Keratinocyte (primary cell): ENCODE measurements around the gene EMC10. TPM values are rescaled to one million over a fixed set of nuclear protein-coding genes. Genes with fewer than 3 reads are reported as not detected.

Experiments used
- DNase-seq: peaks from one replicate; pipeline ENCODE4 v3.0.0-alpha.2; 2011; ENCODE audit warnings: low read depth, missing footprints, low spot score
- FAIRE-seq: peaks from 2 replicates; lab custom pipeline; 2011; peaks lifted over from hg19 to GRCh38; lab: Jason Lieb, UNC
- H2AFZ ChIP-seq: 2 replicates; pipeline ENCODE4 v1.6.0; 2012; ENCODE audit warnings: low read length, control low read depth, inconsistent platforms; ENCODE audit not compliant: control insufficient read depth
- H3K27ac ChIP-seq: 2 replicates; pipeline ENCODE4 v1.5.1; 2011; ENCODE audit warnings: low read length; ENCODE audit not compliant: control insufficient read depth, insufficient read depth
- H3K27me3 ChIP-seq: 3 replicates; pipeline ENCODE4 v1.6.0; 2011; ENCODE audit warnings: low read length; ENCODE audit not compliant: control insufficient read depth, insufficient read depth; ENCODE audit errors: extremely low read depth
- H3K36me3 ChIP-seq, 2 experiments: 2 replicates in 1 of 2; 3 replicates in 1 of 2; pipeline ENCODE4 v1.5.1; 2011; ENCODE audit warnings: low read length in 2 of 2, mild to moderate bottlenecking in 1 of 2; ENCODE audit not compliant: control insufficient read depth in 2 of 2, insufficient read depth in 2 of 2; ENCODE audit errors: extremely low read depth in 1 of 2
- H3K4me1 ChIP-seq: 3 replicates; pipeline ENCODE4 v1.5.1; 2011; ENCODE audit warnings: low read length; ENCODE audit not compliant: control insufficient read depth, insufficient read depth; ENCODE audit errors: extremely low read depth
- H3K4me2 ChIP-seq: 3 replicates; pipeline ENCODE4 v1.6.0; 2011; ENCODE audit warnings: low read depth, low read length; ENCODE audit not compliant: control insufficient read depth, insufficient read depth; ENCODE audit errors: extremely low read depth
- H3K4me3 ChIP-seq, 3 experiments: fragments of 200-600 bp in 1 of 3; sonication (generic) in 1 of 3; 2 replicates in 2 of 3; 3 replicates in 1 of 3; pipeline ENCODE4 v1.5.1; 2011 to 2016; ENCODE audit warnings: low read length in 3 of 3, mild to moderate bottlenecking in 3 of 3, control low read depth in 2 of 3, inconsistent platforms in 1 of 3, low read depth in 1 of 3, mixed read lengths in 1 of 3, mixed run types in 1 of 3, moderate library complexity in 1 of 3; ENCODE audit not compliant: control insufficient read depth in 2 of 3, insufficient read depth in 2 of 3; ENCODE audit errors: extremely low read depth in 1 of 3
- H3K79me2 ChIP-seq: 2 replicates; pipeline ENCODE4 v1.6.0; 2012; ENCODE audit warnings: low read length; ENCODE audit not compliant: control insufficient read depth, insufficient read depth
- H3K9ac ChIP-seq: 3 replicates; pipeline ENCODE4 v1.6.0; 2011; ENCODE audit warnings: low read length; ENCODE audit not compliant: control insufficient read depth, insufficient read depth; ENCODE audit errors: extremely low read depth
- H3K9me1 ChIP-seq: 3 replicates; pipeline ENCODE4 v1.6.0; 2011; ENCODE audit warnings: low read length; ENCODE audit not compliant: control insufficient read depth, insufficient read depth; ENCODE audit errors: extremely low read depth
- H3K9me3 ChIP-seq: 2 replicates; pipeline ENCODE4 v1.5.1; 2012; ENCODE audit warnings: low read depth, low read length; ENCODE audit not compliant: control insufficient read depth
- H4K20me1 ChIP-seq: 3 replicates; pipeline ENCODE4 v1.6.0; 2011; ENCODE audit warnings: low read length; ENCODE audit not compliant: control insufficient read depth, insufficient read depth; ENCODE audit errors: extremely low read depth
- CTCF ChIP-seq, 3 experiments: IDR thresholded peaks in 1 of 3; conservative IDR thresholded peaks in 1 of 3; optimal IDR thresholded peaks in 1 of 3; 2 replicates in 2 of 3; 3 replicates in 1 of 3; pipeline versions ENCODE3 to v1.5.1; 2011; ENCODE audit warnings: low read length in 3 of 3, mild to moderate bottlenecking in 3 of 3, moderate library complexity in 2 of 3, control low read depth in 1 of 3, inconsistent platforms in 1 of 3; ENCODE audit not compliant: insufficient read depth in 2 of 3; ENCODE audit errors: extremely low read depth in 1 of 3
- EZH2 ChIP-seq: IDR thresholded peaks from one replicate; pipeline ENCODE4 v1.6.1; 2012; ENCODE audit warnings: inconsistent platforms, mild to moderate bottlenecking, low read length, moderate library complexity
- dilution Hi-C: fragments of 300-500 bp; cut with MboI; formaldehyde crosslinking; loops from one replicate; pipeline ENCODE4 v1.7.0; 2020; ENCODE audit warnings: low sequenced_read_pairs; ENCODE audit not compliant: extremely low pct_ligation_motif_present
- polyA plus RNA-seq, 5 experiments: library from polyadenylated mRNA; depleted of rRNA in 3 of 5; stranded (reverse) in 3 of 5; stranded (forward) in 1 of 5; unstranded in 1 of 5; fragments of >200 nt; gene quantifications; 1 replicate in 1 of 5; 2 replicates in 3 of 5; 3 replicates in 1 of 5; pipeline versions ENCODE4 v1.2.1 to v1.2.3, GENCODE V29; 2011 to 2012; ENCODE audit warnings: missing spikeins in 2 of 5, low read depth in 1 of 5, low replicate concordance in 1 of 5

EMC10 gene
- polyA plus RNA-seq, 1 donor (not counting 4 experiments of a cell fraction or from before 2014, with no cell fraction given): 26.7 TPM

GRCh38 chr19:50490411-50490811 lies 14.1 kb downstream of the EMC10 start:
- no peak overlapping the region for H3K4me2 ChIP-seq
- no peak overlapping the region for H3K27ac ChIP-seq
- H3K36me3 ChIP-seq: no peaks in the 10 kb centered on the region
- no peaks in the 10 kb centered on the region for H3K9me1 ChIP-seq
- H3K4me1 ChIP-seq: no peaks in the 10 kb centered on the region
- no peaks in the 10 kb centered on the region for H3K79me2 ChIP-seq
- peaks cover 51% of the 10 kb centered on the region for H3K27me3 ChIP-seq
- H2AFZ ChIP-seq: no peak overlapping the region
- no peak overlapping the region for H3K4me3 ChIP-seq
- no peaks in the 10 kb centered on the region for H4K20me1 ChIP-seq
- TF ChIP-seq EZH2 (no peak), CTCF (optimal IDR thresholded peaks at IDR 0.05 in 1 of 3, IDR thresholded peaks at IDR 0.05 in 1 of 3, conservative IDR thresholded peaks at IDR 0.05 in 1 of 3; ENCODE audit: extremely low read depth in 1 of 3, insufficient read depth in 2 of 3, low read length in 3 of 3) (no peak)
- DNase-seq (no peak), FAIRE-seq (no peak)
- H3K9me3 ChIP-seq: no peaks in the 10 kb centered on the region
- dilution Hi-C loops: no loop called here
- no peak overlapping the region for H3K9ac ChIP-seq

GRCh38 chr19:50490991-50491472 lies 14.7 kb downstream of the EMC10 start:
- no peak for FAIRE-seq
- H2AFZ ChIP-seq: no peak overlapping the region

More at GRCh38 chr19:50490991-50491472, 14.7 kb downstream of the EMC10 start:
- H3K27me3 ChIP-seq: peaks cover 51% of the 10 kb centered on the region
- H3K9ac ChIP-seq: no peak overlapping the region
- no peak for DNase-seq
- no peaks in the 10 kb centered on the region for H3K4me1 ChIP-seq
- dilution Hi-C loops: no loop called here
- TF ChIP-seq EZH2 (no peak), CTCF (optimal IDR thresholded peaks at IDR 0.05 in 1 of 3, IDR thresholded peaks at IDR 0.05 in 1 of 3, conservative IDR thresholded peaks at IDR 0.05 in 1 of 3; ENCODE audit: extremely low read depth in 1 of 3, insufficient read depth in 2 of 3, low read length in 3 of 3) (no peak)
- no peaks in the 10 kb centered on the region for H3K79me2 ChIP-seq
- H3K4me3 ChIP-seq: no peak overlapping the region
- H3K9me3 ChIP-seq: no peaks in the 10 kb centered on the region
- H3K9me1 ChIP-seq: no peaks in the 10 kb centered on the region
- no peaks in the 10 kb centered on the region for H4K20me1 ChIP-seq
- H3K36me3 ChIP-seq: no peaks in the 10 kb centered on the region
- no peak overlapping the region for H3K27ac ChIP-seq
- H3K4me2 ChIP-seq: no peak overlapping the region
